ENCODE data around the gene ZBTB4.

ZBTB4 gene

GRCh38 chr17:7479213-7480088 lies at the start of gene ZBTB4:
Gene ZBTB4, minus strand, starts transcription at chr17:7479631. Its CDS starts 12,830 bp downstream, at chr17:7466801.
- H3K4me3 ChIP-seq (replicated peaks in 1 of 2; ENCODE audit: low read depth in 2 of 2, low read length in 2 of 2) = peak within 1 kb of the TSS; percentile 73 to 79
- TF ChIP-seq CTCF (IDR thresholded peaks at IDR 0.05; ENCODE audit: low read depth, low read length) = no peak
- DNase-seq (ENCODE audit: low read depth in 2 of 2) = peak; percentile 39 to 55

- no peak for DNase-seq (ENCODE audit: low read depth in 2 of 2)
- TF ChIP-seq CTCF (IDR thresholded peaks at IDR 0.05; ENCODE audit: low read depth, low read length) = no peak
- H3K4me3 ChIP-seq (replicated peaks in 1 of 2; ENCODE audit: low read depth in 2 of 2, low read length in 2 of 2) = no peak overlapping the region
Measured at GRCh38 chr17:7528842-7529241, 49.4 kb upstream of the ZBTB4 start.

- H3K4me3 ChIP-seq (replicated peaks in 1 of 2; ENCODE audit: low read depth in 2 of 2, low read length in 2 of 2) = no peak overlapping the region
- peak; percentile 54 for TF ChIP-seq CTCF (IDR thresholded peaks at IDR 0.05; ENCODE audit: low read depth, low read length)
- peak; percentile 30 to 36 for DNase-seq (ENCODE audit: low read depth in 2 of 2)
Measured at GRCh38 chr17:7523033-7523432, 43.6 kb upstream of the ZBTB4 start.

GRCh38 chr17:7515911-7516610 lies 36.6 kb upstream of the ZBTB4 start:
- TF ChIP-seq CTCF (IDR thresholded peaks at IDR 0.05; ENCODE audit: low read depth, low read length) = no peak
- peak in 1 of 2 donors; percentile 25 for DNase-seq (ENCODE audit: low read depth in 2 of 2)
- no peak overlapping the region for H3K4me3 ChIP-seq (replicated peaks in 1 of 2; ENCODE audit: low read depth in 2 of 2, low read length in 2 of 2)

- DNase-seq (ENCODE audit: low read depth in 2 of 2) = no peak
Measured at GRCh38 chr17:7513850-7514419, 34.5 kb upstream of the ZBTB4 start.

More at GRCh38 chr17:7513850-7514419, 34.5 kb upstream of the ZBTB4 start:
- H3K4me3 ChIP-seq (replicated peaks in 1 of 2; ENCODE audit: low read depth in 2 of 2, low read length in 2 of 2) = no peak overlapping the region
- TF ChIP-seq CTCF (IDR thresholded peaks at IDR 0.05; ENCODE audit: low read depth, low read length) = no peak
